GM18507 (cell line): ENCODE results near the gene TCERG1.

ENCODE experiments used
- DNase-seq: peaks from one replicate; pipeline ENCODE4 v3.0.0; 2011; ENCODE audit warnings: low read depth; ENCODE audit not compliant: insufficient read length; ENCODE audit errors: extremely low spot score
- FAIRE-seq: peaks from 2 replicates; lab custom pipeline; 2011; peaks lifted over from hg19 to GRCh38; lab: Jason Lieb, UNC

The TCERG1 gene

DNA sequence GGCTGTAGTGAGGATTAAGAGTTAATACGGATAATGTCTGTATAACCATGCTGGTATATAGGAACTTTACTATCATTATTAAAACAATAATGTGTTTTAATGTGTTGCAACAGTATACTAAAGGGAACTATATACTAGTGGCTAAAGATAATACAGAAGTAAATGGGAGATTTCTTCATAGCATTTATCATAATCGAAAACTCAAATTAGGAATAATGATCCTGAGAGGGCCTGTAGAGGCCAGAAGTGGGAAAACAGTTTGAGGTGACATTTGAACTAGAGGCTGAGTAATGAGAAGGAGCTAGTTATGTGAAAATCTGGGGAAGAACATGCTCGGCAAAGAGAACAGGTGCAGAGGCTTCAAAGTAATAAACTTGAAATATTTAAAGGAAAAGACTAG is 2.9 kb downstream of the TCERG1 start:
- FAIRE-seq: no peak

DNA sequence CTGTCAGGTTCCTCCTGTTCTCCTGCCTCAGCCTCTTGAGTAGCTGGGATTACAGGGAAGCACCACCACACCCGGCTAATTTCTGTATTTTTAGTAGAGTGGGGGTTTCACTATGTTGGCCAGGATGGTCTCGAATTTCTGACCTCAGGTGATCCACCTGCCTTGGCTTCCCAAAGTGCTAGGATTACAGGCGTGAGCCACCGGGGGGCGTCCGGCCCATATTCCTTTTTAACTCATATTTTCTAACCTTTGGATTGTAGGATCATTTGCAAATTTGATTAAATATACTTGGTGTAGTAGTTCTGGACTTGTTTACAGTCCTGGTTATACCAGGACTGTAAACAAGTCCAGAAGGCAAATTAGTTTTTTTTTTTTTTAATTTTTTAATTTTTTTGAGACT is 4.3 kb downstream of the TCERG1 start:
- FAIRE-seq (no peak), DNase-seq (no peak)

More for the DNA sequence above, 2.9 kb downstream of the TCERG1 start:
- no peak for DNase-seq

DNA sequence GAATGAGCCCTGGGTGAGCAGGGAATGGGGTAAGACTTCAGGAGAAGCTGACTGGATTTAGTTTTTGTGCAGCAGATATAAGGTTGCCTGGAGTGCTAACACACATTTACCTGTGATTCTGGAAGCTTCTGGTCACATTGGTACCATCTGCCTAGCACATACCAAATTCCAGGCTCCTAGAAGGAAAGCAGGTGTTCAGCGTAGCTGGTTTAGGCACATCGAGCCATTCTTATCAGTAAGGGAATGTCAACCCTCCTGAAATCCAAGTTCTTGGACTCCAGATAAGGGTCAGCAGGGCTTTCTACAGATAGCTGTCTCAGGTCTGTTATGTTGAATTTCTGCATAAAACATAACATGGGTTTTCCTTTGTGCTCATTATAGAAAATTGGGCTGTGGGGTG is 10.3 kb downstream of the TCERG1 start:
- FAIRE-seq: no peak

DNA sequence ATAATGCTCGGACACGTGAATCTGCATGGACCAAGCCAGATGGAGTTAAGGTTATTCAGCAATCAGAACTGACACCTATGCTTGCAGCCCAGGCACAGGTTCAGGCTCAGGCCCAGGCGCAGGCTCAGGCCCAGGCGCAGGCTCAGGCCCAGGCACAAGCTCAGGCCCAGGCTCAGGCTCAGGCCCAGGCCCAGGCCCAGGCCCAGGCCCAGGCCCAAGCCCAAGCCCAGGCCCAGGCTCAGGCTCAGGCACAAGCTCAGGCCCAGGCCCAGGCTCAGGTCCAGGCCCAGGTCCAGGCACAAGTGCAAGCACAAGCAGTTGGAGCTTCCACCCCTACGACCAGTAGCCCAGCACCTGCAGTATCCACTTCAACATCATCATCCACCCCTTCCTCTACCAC is 11.8 kb downstream of the TCERG1 start:
- FAIRE-seq: no peak
- no peak for DNase-seq

More for the DNA sequence above, 10.3 kb downstream of the TCERG1 start:
- DNase-seq: no peak

DNA sequence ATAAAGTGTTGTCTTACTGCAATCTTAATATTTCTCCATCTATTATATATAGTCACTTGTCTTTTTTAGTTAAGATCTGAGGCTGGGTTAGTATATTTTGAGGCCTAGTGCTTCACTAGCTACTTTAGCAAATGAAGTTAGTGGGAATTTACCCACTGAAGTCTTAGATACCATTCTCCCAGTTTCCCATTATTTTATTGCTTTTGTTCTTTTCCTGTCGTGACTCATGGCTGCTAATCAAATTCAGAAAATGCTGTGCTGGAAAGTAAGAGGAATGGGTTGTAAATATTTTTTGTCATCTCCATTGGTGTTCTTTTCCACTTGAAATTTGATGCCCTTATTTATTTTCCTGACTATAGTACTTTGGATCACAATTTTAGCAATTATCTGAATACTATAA is 14.2 kb downstream of the TCERG1 start:
- no peak for DNase-seq
- no peak for FAIRE-seq

DNA sequence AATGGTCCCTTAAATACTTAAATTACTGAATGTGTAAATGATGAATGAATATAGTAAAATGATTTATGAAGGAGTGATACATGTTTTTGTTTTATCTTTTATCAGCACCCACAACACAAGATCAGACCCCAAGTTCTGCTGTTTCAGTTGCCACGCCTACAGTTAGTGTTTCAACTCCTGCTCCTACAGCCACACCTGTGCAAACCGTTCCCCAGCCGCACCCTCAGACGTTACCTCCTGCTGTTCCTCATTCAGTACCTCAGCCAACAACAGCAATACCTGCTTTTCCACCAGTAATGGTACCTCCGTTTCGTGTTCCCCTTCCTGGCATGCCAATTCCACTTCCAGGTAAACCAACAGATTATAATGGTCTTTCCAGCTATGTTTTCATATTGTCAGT is 16.3 kb downstream of the TCERG1 start:
- DNase-seq (no peak), FAIRE-seq (no peak)

DNA sequence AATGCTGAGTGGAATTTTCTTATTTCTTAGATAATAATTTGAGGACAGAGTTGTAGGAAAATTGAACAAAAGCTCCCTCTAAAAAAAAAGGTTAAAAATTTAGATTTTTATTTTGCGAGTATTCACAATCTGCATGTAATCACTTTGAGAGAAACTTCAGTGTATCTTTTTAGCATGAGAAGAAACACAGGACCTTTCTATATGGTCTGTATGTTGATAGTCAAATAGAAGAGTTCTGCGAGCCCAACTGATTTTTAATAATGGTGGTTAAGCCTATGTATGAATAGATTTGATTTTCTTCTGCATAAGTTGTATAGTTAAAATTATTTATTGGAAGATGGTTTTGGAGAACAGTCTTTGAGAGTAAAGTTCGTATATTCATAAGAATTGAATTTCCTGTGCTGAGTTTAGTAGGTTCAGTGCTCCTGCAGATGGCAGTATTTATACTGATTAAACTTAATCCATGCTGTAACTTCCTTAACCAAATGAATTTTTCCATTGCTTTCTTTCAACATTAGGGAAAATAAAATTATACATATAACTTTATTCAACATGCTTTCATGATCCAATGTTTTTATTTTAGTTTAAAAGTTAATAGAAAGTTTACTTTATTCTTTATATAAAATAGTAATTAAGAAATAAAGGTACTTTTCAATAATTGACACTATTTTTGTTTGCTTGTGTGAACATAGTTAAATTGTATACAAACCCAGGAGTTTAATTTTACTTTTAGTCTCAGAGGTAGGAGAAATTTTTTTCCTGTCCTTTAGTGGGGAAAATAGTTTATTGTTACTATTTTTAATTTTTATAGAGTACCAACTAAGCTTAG is 19.6 kb downstream of the TCERG1 start:
- no peak for FAIRE-seq

DNA sequence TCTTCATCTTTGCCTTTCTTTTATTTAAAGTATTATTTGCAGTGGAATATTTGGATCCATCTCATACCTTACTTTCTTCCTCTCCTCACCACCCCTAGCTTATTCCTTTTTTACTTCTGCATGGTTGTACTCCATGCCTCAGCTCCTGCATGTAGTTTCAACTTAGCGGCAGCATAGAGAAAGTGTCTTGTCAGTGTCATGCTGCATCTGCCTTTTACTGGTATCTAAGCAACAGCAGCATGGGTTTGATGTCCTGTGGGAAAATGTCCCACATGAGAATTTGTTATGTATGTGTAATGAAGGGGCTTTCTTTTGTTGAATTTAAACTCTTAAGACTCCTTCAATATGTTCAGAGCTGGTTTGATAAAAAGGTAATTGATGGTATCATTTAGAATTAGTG is 20.6 kb downstream of the TCERG1 start:
- DNase-seq (no peak), FAIRE-seq (no peak)

More for the DNA sequence above, 19.6 kb downstream of the TCERG1 start:
- no peak for DNase-seq

DNA sequence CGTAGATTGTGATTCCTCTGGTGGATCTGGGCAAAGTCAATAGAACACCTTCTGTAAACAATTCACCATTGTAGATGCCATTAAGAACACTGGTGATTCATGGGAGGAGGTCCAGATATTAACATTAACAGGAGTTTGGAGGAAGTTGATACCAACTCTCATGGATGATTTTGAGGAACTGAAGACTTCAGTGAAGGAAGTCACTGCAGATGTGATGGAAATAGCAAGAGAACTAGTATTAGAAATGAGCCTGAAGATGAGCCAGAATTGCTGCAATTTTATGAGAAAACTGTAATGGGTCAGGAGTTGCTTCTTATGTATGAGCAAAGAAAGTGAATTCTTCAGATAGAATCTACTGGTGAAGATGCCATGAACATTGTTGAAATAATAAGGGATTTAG is 26.9 kb downstream of the TCERG1 start:
- FAIRE-seq (peak; percentile 46), DNase-seq (no peak)

DNA sequence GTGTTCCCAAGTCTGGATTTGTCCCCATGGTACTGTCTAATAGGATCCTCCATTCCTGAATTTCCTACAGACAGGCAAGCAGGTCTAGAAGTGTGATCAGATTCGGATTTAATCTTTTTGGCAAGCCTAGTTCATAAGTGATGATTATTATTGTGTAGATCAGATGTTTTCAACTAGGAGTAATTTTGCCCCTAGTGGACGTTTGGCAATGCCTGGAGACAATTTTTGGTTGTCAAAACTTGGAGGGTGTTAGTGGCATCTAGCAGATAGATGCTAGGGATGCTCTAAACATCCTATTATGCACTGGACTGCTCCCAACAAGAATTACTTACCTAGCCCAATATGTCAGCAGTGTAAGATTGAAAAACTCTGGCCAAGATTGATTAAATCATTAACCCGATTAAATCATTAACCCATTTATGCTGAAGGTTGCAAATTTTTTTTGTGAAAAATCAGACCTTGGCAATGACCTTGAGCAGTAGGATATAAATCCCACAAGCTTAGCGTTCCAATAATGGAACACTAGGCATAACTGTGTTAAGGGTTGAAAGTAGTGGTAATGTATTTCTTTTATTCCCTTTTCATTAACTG is 28.2 kb downstream of the TCERG1 start:
- DNase-seq: no peak
- no peak for FAIRE-seq

DNA sequence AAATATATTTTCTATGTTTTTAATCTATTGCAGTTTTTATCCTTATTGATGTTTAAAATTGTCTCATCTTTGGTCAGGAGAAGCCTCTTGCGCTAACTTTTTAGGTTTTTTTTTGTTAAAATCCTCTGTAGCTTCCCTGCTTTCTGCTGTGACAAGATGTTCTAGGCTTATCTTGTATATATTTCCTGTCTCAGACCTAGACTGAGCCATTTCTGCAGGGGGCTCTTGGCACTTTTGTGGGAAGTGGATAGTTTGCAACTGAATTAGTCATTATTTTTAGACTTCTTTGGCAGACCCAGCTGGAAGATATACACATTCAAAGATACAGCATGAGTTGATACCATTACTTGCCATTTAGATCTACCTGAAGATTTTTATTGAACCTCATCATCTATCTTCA is 28.8 kb downstream of the TCERG1 start:
- DNase-seq (no peak), FAIRE-seq (no peak)

DNA sequence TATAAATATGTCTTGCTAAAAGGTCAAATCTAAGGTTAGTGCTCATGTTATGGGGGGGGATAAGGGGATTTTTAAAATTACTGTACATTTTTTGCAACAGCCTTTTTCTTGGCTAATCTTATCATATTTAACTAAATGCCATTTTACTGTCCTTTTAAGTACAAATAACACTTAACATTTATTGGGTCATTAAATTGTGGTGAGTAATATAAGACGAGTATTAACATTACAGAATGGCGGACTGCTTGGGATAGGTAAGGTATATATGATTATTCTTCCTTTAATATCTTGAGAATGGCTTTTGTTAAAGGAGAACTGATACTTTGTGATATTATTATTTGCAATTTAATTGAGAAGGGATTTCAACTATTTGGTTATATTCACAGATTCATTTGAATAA is 35.6 kb downstream of the TCERG1 start:
- FAIRE-seq (no peak), DNase-seq (no peak)

DNA sequence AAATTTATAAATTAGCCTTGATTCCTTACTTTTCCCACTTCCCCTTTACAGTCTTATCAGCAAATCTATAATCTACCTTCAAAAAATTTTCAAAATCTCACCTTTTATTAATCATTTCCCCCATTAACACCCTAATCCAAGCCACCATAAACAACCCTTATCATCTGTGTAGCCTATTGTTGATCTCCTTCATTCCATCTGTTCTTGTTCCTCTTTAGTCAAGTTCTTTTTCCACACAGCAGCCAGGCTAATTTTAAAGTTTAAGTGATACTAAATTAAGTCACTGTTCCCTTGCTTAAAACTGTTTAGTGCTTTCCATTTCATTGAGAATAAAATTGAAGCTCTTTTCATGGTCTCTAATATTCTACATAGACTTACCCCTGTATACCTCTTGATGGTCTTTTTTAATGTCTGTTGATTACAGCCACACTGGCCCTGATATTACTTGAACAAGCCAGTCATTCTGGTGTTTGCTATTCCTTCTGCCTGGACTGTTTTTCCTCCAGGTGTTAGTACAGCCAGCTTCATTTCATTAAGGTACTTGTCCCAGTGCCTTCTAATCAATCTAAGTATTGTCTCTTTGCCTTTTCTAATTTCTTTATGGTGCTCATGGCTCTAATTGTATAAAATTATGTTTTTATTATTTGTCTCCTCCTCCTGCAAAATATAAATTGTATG is 37.7 kb downstream of the TCERG1 start:
- no peak for FAIRE-seq

DNA sequence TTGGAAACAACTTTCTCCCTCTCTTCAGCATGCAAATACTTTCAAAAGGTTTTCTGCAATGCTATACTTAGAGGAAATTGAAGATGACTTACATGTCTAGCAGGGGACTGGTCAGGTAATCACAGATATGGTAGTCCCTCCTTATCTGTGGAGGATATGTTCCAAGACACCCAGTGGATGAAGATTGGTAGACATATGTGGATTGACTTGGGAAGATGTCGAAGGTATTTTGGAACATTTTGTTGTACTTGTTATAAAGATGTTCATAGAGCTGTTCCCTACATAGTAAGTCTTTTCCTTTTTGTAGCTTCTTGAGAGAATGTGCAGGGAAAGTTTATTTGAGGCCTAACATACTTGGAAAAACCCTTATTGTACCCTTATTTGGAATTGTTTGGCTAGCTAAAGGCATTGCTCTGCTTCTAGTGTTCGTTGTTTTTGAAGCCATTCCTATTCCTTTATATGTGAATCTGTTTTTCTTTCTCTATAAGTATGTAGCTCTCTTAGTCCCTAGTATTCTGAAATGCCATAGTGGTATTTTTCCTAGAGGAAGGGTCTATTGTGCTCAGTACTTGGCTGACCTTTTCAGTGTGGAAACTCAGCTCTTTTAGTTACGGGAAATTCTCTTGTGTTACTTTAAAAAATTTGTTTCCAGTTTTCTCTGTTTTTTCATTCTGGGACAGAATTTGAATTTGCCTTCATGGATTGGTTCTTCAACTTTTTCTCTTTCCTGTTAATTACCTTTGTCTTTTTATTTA is 43.1 kb downstream of the TCERG1 start:
- DNase-seq: no peak
- no peak for FAIRE-seq

More for the DNA sequence above, 37.7 kb downstream of the TCERG1 start:
- DNase-seq: no peak

DNA sequence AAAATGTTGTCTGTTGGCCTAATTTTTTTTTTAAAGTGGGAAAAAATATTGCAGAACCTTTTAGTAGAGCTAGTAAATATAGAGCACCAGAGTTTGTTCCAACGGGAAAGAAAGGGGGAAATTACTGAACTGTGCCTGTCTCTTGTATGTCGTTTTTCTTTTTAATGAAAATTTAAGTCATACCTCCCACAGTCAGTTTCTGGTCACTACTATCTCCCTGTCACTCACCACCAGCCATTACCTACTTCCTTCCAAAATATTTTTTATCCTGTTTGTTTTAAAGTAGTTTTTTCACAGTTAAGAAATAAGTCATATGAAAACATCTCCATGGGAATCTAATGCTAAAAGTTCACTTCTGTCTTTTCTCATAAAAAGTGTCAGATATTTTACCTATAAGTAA is 47.5 kb downstream of the TCERG1 start:
- FAIRE-seq (no peak), DNase-seq (no peak)

DNA sequence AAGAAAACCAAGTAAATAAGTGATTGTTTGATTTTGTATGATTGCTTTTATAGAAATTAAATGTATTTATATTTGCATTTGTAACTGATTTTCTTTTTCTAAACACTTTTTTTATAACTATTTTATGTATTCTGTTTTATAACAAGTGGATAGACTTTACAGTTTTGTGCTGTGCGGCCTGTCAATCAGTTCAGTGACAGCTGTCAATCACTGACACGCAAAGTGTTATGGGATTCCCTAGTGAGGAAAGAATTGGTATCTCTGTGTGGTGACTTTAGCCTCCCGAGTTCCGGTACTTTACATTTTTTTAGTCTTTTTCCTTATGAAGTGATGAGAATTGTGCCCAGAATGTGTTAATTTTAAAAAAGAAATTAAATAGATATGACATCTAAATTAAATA is 52.5 kb downstream of the TCERG1 start:
- no peak for DNase-seq
- no peak for FAIRE-seq

DNA sequence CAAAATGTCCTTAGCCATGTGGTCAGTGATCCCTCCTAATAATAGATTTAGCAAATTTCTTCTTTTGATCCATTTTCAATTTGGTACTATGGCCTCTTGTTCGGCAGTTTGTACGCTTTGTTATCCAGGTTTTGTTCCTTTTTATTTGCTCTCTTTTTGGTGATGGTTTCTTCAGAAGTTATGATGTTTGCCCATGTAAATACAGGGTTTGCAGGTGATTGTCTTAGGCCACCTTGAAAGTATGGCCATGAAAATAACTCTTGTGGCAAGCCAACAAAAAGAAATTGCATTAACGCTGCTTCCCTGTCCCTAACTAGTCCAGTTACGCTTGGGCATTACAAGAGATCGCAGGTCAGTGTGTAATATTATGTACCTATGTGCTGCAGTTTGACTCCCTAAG is 60.3 kb downstream of the TCERG1 start:
- no peak for FAIRE-seq
- no peak for DNase-seq

DNA sequence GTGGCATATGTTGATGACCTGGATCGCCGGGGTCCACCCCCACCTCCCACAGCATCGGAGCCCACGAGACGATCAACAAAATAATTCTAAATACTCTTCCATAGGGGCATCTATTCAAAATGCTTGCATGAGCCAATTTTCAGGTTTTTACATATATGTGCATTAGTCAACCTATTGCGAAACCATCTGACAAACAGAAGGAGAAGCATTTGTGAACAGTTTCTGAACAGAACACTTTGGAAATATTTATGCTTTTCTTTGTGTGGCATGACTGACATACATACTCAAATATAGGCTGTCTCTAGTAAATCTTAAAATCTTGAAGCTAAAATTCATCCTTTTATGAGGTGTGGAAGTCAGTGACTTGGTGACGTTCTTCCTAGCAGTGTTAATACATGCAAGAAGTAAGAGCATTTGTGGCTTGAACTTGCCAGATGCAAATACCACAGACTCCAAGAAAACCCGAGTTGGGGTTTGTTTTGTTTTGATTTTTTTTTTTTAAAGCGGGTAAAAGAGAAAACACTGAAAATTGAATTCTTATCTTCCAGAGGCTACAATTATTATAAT is 63.5 kb downstream of the TCERG1 start:
- FAIRE-seq: no peak

DNA sequence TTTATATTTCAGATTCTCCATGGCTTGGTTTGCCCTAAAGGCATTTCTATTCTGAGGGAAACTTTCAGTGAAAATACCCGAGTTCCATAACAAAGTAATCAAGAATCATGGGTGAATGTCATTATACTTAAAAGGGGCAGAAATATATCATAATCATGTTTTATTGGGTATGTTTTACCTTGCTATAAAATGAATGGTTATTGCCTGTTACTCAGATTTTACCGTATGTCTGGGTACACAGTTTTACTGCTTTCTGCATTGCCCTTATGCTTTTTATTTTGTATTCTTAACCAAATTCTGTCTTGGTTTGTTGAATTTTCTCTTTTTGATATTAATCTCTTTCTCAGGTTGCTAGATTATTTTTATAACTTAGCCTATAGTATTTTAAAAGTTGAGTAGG is 66.3 kb downstream of the TCERG1 start:
- DNase-seq (no peak), FAIRE-seq (no peak)

More for the DNA sequence above, 63.5 kb downstream of the TCERG1 start:
- DNase-seq: no peak

DNA sequence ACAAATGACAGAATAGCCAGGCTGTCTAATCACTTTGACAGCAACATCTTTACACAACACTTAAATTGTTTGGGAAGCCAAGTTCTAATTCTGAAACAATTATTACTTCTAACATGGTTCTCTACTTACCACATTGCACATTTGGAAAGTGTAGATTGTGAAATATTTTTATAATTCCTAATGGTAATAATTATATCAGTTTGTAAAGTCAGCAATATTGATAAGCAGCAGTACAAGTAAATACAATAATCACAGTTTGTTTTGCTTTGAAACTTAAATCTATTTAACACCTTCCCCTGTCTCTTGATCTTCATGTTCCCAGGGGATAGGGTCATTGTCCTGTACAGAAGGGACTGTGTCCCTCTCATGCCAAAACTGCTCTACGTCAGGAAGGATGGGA is 67.4 kb downstream of the TCERG1 start:
- no peak for FAIRE-seq

More for the DNA sequence above, 67.4 kb downstream of the TCERG1 start:
- no peak for DNase-seq
